PC-9 (cell line): ENCODE results near the gene INPP4A. TPM values are rescaled to one million over a fixed set of nuclear protein-coding genes. Genes with fewer than 3 reads are reported as not detected.

ENCODE experiments used
- BruUV-seq: library from RNA; stranded (reverse); fragments of 400-500 nt; replicated peaks from 2 replicates; lab custom pipeline; 2021; lab: Mats Ljungman, UMichigan
- CTCF ChIA-PET: fragments of 300-600 bp; sonication (Branson Sonifier 250); formaldehyde crosslinking; loops from one replicate; lab custom pipeline; 2022; ENCODE audit warnings: antibody characterized with exemption; lab: Charles Lee
- POLR2A ChIA-PET: fragments of 300-600 bp; sonication (Branson Sonifier 250); formaldehyde crosslinking; loops from one replicate; lab custom pipeline; 2022; ENCODE audit warnings: antibody characterized with exemption; ENCODE audit not compliant: unreplicated experiment; lab: Charles Lee
- DNase-seq, 2 experiments: peaks; one replicate each; pipeline versions ENCODE4 v3.0.0 to v3.0.0-alpha.2; 2015 to 2022; ENCODE audit warnings: mixed read lengths in 1 of 2
- H2AFZ ChIP-seq: fragments of 200-600 bp; sonication (generic); 2 replicates; pipeline ENCODE4 v1.8.1; 2017; ENCODE audit warnings: antibody characterized with exemption
- H3F3A ChIP-seq: fragments of 200-600 bp; sonication (generic); 2 replicates; pipeline ENCODE4 v1.8.1; 2017; ENCODE audit warnings: antibody characterized with exemption, mild to moderate bottlenecking, low read depth; ENCODE audit not compliant: insufficient read depth
- H3K27ac ChIP-seq: fragments of 200-600 bp; sonication (generic); 2 replicates; pipeline ENCODE4 v1.6.1; 2016; ENCODE audit warnings: mixed run types
- H3K27me3 ChIP-seq: fragments of 200-600 bp; sonication (generic); 2 replicates; pipeline ENCODE4 v1.6.1; 2016; ENCODE audit warnings: low read depth, mixed run types; ENCODE audit not compliant: insufficient read depth
- H3K36me3 ChIP-seq: fragments of 200-600 bp; sonication (generic); 2 replicates; pipeline ENCODE4 v1.6.1; 2016; ENCODE audit warnings: low read depth, mixed run types
- H3K4me1 ChIP-seq: fragments of 200-600 bp; sonication (generic); replicated peaks from 2 replicates; pipeline ENCODE4 v1.6.1; 2016; ENCODE audit warnings: mixed run types; ENCODE audit not compliant: insufficient read depth
- H3K4me2 ChIP-seq: fragments of 200-600 bp; sonication (generic); 2 replicates; pipeline ENCODE4 v1.6.1; 2017; ENCODE audit warnings: mixed run types
- H3K4me3 ChIP-seq: fragments of 200-600 bp; sonication (generic); 2 replicates; pipeline ENCODE4 v1.6.1; 2016; ENCODE audit warnings: mixed run types
- H3K79me2 ChIP-seq: fragments of 200-600 bp; sonication (generic); 2 replicates; pipeline ENCODE4 v1.6.1; 2017; ENCODE audit warnings: low read depth, mixed run types
- H3K9me2 ChIP-seq: fragments of 200-600 bp; sonication (generic); 2 replicates; pipeline ENCODE4 v1.8.1; 2017; ENCODE audit warnings: mild to moderate bottlenecking; ENCODE audit not compliant: insufficient read depth
- H3K9me3 ChIP-seq: fragments of 200-600 bp; sonication (generic); 2 replicates; pipeline ENCODE4 v1.8.1; 2016; ENCODE audit warnings: low read depth; ENCODE audit not compliant: insufficient read depth
- H4K20me1 ChIP-seq: fragments of 200-600 bp; sonication (generic); 2 replicates; pipeline ENCODE4 v1.8.1; 2017; ENCODE audit not compliant: insufficient read depth
- CTCF ChIP-seq: fragments of 200-600 bp; sonication (generic); conservative IDR thresholded peaks from 2 replicates; pipeline ENCODE4 v1.6.1; 2017; ENCODE audit warnings: mixed run types, antibody characterized with exemption, mild to moderate bottlenecking, moderate library complexity
- EZH2 ChIP-seq: fragments of 200-600 bp; sonication (generic); IDR thresholded peaks from 2 replicates; pipeline ENCODE4 v1.8.0; 2017; ENCODE audit warnings: antibody characterized with exemption, low read depth
- intact Hi-C: fragments of 100-400 bp; cut with micrococcal nuclease; formaldehyde crosslinking; loops from one replicate; pipeline ENCODE4 v1.10.0; 2022; ENCODE audit not compliant: unreplicated experiment
- total RNA-seq: library from RNA; stranded (reverse); gene quantifications from 2 replicates; pipeline ENCODE4 v1.2.3, GENCODE V29; 2021

INPP4A gene
- total RNA-seq, 1 experiment from 2014 or later, result 52.9 TPM

- Histone ChIP-seq H3K27ac (no peak overlapping the region), H3K9me2 (no peaks in the 10 kb centered on the region), H3K36me3 (no peaks in the 10 kb centered on the region), H3F3A (peaks cover 24% of the 10 kb centered on the region), H3K79me2 (peaks cover 66% of the 10 kb centered on the region), H4K20me1 (no peaks in the 10 kb centered on the region; the same call in 1 of the 2 replicates), H3K27me3 (no peaks in the 10 kb centered on the region), H3K4me1 (peaks cover 45% of the 10 kb centered on the region), H3K4me2 (no peak overlapping the region), H2AFZ (no peak overlapping the region), H3K4me3 (no peak overlapping the region), H3K9me3 (no peaks in the 10 kb centered on the region)
- ChIA-PET POLR2A (no interaction called here), CTCF (no interaction called here)
- intact Hi-C loops, result no loop called here
- TF ChIP-seq EZH2 (no peak), CTCF (no peak)
- no peak for DNase-seq
- BruUV-seq, result no TSS peak
These were observed 32.8 kb downstream of the INPP4A start for GRCh38 chr2:98477506-98477905.

GRCh38 chr2:98478088-98478551 is 33.5 kb downstream of the INPP4A start:
- Histone ChIP-seq H3K9me3 (no peaks in the 10 kb centered on the region), H3K4me1 (peaks cover 51% of the 10 kb centered on the region), H4K20me1 (no peaks in the 10 kb centered on the region; the same call in 1 of the 2 replicates), H3K27me3 (no peaks in the 10 kb centered on the region), H3K27ac (no peak overlapping the region), H3K36me3 (no peaks in the 10 kb centered on the region), H2AFZ (no peak overlapping the region), H3K4me2 (no peak overlapping the region; the same call in 1 of the 2 replicates), H3F3A (peaks cover 29% of the 10 kb centered on the region), H3K4me3 (no peak overlapping the region), H3K79me2 (peaks cover 66% of the 10 kb centered on the region), H3K9me2 (no peaks in the 10 kb centered on the region)
- ChIA-PET CTCF (no interaction called here), POLR2A (no interaction called here)
- no peak for TF ChIP-seq EZH2
- no peak for TF ChIP-seq CTCF
- no TSS peak for BruUV-seq
- intact Hi-C loops, result no loop called here
- no peak for DNase-seq

GRCh38 chr2:98478907-98479306 is 34.2 kb downstream of the INPP4A start:
- POLR2A ChIA-PET, result interaction anchor here (0.6 kb wide), 1 partner anchor 21 kb away, joined by 12 read pairs; no protein-coding TSS in a partner anchor
- no peak overlapping the region for H2AFZ ChIP-seq
- H3K36me3 ChIP-seq, result no peaks in the 10 kb centered on the region
- H3F3A ChIP-seq, result peaks cover 35% of the 10 kb centered on the region
- intact Hi-C loops, result no loop called here
- TF ChIP-seq CTCF (no peak), EZH2 (no peak)
- DNase-seq, result no peak
- BruUV-seq, result no TSS peak
- H3K4me1 ChIP-seq, result peaks cover 57% of the 10 kb centered on the region
- H3K27me3 ChIP-seq, result no peaks in the 10 kb centered on the region
- H3K4me2 ChIP-seq, result peak overlapping the region; percentile 58
- no peak overlapping the region for H3K4me3 ChIP-seq
- H3K9me2 ChIP-seq, result no peaks in the 10 kb centered on the region
- peaks cover 70% of the 10 kb centered on the region for H3K79me2 ChIP-seq
- H3K9me3 ChIP-seq, result no peaks in the 10 kb centered on the region
- CTCF ChIA-PET, result no interaction called here
- H4K20me1 ChIP-seq, result no peaks in the 10 kb centered on the region; the same call in 1 of the 2 replicates
- H3K27ac ChIP-seq, result peak overlapping the region; percentile 93; the same call in 1 of the 2 replicates
